Stimulated activated naive CD4-positive, alpha-beta T cell treated with Interleukin-2 at 50 U/mL for 16 hours (primary cell): ENCODE measurements around the gene CEMIP.
"Not testable (repeated sequence)": the region's sequence is repeated elsewhere in the genome, so short reads cannot be mapped to it uniquely, and the experiment has no call there.

Source experiments
- DNase-seq: peaks from one replicate; lab custom pipeline; 2025; lab: John Stamatoyannopoulos, UW

CEMIP gene

DNA sequence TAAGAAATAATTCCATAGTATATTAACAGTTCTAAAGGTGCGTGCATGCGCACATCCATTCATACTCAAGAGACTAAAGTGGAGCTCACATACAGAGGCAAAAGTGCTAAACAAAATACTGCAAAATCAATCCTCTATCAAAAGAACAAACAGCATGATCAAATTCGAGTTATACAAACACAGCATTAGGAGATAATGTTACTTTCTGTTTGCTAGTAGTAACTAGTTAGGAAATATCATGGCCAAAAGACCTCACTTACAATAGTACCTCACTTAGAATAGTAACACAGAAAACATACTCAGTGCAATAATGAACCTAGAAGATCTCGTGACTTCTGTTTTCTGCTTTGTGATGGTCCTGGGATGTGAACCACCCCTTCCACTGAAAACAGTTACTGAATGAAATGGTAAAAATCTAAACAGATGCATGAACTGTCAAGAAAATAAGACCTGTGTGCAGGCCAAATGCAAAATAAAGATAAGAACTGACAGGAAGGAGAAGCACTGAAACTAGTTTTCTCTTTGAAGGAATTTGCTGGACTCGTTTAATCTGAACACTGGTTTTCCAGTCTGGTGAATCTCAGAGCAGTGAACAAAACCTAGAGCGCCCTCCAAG lies 20.9 kb upstream of the CEMIP start:
- DNase-seq = no peak

GRCh38 chr15:80760960-80761359 lies 18.2 kb upstream of the CEMIP start:
- DNase-seq = no peak

GRCh38 chr15:80761754-80762153 lies 17.4 kb upstream of the CEMIP start:
- no peak for DNase-seq

DNA sequence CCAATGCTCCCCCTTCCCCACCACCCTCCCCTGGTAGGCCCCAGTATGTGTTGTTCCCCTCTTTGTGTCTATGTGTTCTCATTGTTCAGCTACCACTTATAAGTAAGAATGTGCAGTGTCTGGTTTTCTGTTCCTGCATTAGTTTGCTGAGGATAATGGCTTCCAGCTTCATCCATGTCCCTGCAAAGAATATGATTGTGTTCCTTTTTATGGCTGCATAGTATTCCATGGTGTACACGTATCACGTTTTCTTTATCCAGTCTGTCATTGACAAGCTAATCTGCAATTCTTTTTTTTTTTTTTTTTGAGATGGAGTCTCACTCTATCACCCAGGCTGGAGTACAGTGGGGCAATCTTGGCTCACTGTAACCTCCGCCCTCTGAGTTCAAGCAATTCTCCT lies 15.9 kb upstream of the CEMIP start:
- DNase-seq = not testable (repeated sequence)

GRCh38 chr15:80764535-80764934 lies 14.6 kb upstream of the CEMIP start:
- DNase-seq = no peak

- DNase-seq = no peak
Observed at GRCh38 chr15:80766275-80766674, 12.9 kb upstream of the CEMIP start.

- no peak for DNase-seq
Observed at GRCh38 chr15:80768158-80768557, 11.0 kb upstream of the CEMIP start.

DNA sequence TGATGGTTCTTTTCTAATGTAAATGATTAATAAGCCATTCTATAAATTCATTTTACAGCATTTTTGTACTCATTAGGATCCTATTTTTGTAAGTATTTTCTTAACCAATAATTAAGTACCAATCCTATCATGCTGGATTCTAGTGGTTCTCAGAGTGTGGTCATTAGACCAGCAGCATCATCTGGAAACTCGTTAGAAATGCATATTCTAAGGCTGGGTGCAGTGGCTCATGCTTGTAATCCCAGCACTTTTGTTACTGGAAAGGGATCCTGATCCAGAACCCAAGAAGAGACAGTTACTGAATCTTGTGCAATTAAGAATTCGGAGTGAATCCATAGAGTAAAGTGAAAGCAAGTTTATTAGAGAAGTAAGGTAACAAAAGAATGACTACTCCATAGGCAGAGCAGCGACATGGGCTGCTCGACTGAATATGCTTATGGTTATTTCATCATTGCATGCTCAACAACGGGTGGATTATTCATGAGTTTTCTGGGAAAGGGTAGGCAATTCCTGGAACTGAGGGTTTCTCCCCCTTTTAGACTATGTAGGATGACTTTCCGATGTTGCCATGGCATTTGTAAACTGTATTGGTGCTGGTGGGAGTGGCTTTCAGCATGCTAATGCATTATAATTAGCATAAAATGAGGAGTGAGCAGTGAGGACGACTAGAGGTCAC lies 9.9 kb upstream of the CEMIP start:
- DNase-seq = no peak

- no peak for DNase-seq
Observed at GRCh38 chr15:80769829-80770705, 9.1 kb upstream of the CEMIP start.

DNA sequence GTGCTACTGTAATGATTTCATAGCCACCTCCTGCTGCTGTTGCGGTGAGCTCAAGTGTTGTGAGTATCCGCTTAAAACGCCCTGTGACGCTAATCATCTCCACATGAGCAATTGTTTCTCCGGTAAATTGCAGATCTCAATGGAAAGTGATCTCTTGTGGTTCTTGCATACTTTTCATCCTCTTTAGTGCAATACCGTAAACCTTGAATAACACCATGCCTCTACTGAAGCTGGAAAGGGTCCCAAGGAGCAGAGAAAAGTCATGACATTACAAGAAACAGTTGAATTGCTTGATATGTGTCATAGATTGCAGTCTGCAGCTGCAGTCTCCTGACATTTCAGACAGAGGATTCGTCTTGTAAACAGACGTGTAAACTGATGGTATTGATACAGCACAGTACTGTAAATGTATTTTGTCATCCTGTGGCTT lies 6.0 kb upstream of the CEMIP start:
- DNase-seq = no peak

GRCh38 chr15:80773792-80774352 lies 5.3 kb upstream of the CEMIP start:
- DNase-seq = no peak

DNA sequence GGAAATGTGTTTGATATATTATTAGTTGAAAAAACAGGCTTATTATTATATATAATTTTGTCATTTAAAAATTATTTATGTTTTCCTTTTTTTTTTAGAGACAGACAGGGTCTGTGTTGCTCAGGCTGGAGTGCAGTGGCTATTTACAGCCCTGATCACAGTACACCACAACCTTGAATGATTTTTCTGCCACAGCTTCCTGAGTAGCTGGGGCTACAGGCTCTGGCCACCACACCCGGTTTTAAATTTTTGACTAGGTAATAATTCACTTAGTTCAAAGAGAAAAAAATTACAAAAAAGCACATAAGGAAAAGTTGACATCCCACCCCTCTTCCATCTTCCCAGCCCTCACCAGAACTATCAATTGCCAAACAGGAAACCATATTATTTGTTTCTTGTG lies 4.7 kb upstream of the CEMIP start:
- DNase-seq = no peak

DNA sequence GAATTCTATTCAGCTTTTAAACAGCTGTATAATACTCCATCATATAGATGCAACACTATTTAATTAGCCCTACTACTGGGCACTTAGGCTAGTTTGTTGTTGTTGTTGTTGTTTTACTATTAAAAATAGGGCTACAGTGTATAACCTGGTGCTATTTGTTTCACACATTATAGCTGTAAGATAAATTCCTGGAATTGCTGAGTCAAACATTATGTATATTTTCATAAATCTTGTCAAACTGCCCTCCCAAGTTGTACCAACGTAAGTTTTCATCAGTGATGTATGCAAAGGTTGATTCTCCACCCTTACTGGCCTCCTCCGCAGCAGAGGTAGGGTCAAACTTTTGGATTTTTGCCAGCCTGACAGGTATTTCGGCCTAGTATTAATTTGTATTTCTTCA lies 3.8 kb upstream of the CEMIP start:
- no peak for DNase-seq

DNA sequence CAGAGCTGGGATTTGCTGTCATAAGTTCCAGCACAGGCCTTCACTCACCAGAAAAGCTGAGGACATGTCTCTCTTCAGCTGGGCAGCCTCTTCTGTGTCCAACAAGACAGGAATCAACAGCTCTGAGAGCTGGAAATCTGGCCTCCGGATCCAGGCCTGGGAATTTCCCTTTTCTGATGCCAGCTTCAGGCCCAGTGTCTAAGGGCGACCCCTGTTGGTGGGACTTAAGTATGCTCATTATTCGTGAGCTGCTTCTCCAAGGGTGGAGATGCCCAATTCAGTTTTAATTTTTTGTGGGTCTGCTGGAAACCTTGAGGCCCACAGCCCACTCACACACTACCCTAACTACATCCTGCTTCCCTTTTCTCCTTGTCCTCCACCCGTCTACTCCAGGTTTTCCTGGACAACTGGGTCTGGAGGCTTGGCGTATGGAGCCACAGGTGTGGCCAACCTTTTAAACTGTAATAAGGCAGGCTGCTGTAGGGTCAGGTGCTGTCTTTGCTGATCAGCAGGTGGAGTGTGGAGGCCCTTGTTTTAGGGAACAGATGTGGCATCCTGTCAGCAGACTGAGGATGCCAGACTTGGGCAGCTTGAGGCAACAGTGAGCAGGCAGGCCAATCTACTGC lies 2.6 kb upstream of the CEMIP start:
- DNase-seq = peak; percentile 46

DNA sequence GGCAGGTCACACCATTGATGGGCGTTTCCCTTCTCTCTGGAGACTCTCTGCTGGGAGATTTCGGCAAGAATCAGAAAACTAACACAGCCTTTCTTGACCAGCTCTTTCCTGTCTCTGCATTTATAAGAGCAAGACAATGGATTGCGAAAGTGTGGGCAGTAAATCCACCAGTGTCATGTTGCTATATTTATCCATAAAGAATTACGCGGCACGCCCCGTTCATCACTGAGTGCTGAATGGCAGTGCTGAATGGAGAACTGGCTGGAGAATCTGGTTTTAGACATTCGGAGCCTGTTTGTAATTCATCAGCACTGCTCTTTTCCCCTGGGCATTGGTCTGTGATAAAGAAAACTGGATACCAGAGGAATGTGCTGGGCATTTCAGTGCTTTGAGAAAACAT lies 2.0 kb upstream of the CEMIP start:
- no peak for DNase-seq

DNA sequence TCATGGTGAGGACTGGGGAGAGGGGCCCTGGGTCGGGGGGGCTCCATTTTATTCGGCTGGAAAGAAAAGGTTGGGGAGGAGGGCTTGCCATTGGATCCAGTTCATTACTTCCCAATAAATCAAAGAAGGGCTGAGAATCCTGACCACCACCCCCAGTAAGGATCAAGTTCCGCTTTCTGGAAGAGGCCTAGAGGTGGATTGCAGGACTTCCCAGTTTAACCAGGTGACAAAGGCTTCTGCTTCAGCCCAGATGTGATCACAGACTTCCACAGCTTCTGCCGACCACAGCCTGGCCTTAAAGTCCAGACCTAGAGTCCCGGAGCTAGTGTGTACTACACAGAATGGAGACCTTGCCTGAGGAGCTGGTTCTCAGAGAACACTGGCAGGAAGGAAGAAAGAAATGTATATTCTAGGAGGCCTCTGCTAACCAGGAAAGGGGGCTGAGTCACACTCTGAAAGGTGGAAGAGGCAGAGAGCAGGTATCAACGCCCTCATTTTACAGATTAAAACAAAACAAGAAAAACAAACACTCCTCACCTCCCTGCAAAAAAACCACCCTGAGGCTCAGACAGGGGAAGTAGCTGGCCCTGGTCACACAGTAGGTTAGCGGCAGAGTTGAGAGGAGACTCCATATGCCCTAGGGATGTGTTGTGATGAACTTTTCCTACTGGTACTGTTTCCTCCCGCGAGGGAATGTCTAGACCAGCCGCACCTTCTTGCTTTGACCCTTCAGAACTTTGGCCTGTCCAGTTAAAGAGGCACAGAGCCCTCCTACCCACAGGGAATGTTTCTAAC lies 1.1 kb upstream of the CEMIP start:
- DNase-seq = no peak

DNA sequence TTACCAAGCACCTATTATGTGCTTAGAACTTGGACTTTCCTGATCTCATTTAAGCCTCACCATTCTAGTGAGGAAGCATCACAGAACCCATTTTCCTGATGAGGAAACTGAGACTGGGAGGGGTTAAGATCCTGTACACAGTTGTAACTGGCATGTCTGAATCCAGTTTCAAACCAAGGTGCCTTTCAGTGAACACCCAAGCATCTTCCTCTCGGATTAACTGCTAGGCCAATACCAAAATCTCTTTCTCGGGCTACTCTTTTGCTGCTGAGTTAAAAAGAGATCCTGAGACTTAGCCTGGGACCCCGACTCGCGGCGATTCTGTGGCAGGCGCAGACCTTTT lies 578 bp upstream of the CEMIP start:
- no peak for DNase-seq

DNA sequence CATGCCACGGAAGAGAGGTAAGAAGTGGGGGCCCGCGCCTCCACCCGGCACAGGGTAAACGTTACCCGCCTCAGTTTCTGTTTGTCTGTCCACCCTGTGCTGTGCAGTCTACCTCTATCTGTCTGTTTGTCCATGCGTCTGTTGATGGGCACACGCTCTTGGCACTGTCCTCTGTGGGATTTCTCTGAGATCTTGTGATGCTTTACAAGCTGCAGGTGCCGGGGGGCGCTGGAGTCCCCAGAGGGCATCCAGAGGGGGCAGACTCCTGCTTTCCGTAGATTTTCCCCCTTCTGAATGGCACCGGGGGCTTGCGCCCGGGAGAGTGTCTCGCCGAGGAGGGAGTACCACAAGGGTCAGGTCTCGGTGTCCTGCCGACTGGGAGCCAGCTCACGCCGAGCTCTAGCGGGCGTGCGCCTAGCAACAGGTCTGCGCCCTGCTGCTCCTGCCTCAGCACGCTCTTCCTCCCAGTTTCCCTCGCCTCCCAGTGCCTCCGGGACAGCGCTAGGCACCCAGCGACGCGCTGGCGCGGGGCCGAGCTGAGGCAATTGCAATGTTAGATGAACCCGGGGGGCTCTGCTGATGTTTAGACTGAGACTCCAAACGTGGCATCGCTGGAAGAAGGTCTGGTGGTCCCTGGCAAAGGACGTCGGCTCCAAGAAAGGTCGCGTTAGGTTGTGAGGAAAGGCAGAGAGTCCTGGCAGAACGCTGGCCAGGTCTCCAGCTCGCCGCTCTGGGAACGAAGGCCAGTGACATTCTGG lies 667 bp downstream of the CEMIP start:
- DNase-seq = no peak

GRCh38 chr15:80780416-80781221 lies 1.4 kb downstream of the CEMIP start:
- no peak for DNase-seq

- no peak for DNase-seq
Observed at GRCh38 chr15:80783260-80783659, 4.1 kb downstream of the CEMIP start.
